ENCODE data around the gene NR3C2.

Gene NR3C2

DNA sequence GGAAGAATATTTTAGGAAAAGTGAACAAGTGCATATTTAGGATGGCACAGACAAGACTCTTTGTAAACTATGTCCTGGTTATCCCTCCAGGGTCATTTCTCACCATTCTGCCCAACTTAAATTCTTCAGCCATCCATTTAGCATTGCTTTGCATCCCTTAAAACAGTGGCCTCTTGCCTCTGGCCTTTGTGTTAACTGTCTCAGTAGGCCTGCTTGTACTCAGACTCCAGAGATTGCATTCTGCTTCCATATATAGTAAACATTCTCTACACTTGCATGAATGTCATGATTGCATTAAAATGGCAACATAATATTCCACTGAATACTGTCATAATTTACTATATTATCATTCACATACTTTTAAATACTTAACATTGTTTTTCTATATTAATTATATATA, 43.2 kb downstream of the NR3C2 start:
- DNase-seq (ENCODE audit: low read depth), result no peak
- TF ChIP-seq, protein P1, sequence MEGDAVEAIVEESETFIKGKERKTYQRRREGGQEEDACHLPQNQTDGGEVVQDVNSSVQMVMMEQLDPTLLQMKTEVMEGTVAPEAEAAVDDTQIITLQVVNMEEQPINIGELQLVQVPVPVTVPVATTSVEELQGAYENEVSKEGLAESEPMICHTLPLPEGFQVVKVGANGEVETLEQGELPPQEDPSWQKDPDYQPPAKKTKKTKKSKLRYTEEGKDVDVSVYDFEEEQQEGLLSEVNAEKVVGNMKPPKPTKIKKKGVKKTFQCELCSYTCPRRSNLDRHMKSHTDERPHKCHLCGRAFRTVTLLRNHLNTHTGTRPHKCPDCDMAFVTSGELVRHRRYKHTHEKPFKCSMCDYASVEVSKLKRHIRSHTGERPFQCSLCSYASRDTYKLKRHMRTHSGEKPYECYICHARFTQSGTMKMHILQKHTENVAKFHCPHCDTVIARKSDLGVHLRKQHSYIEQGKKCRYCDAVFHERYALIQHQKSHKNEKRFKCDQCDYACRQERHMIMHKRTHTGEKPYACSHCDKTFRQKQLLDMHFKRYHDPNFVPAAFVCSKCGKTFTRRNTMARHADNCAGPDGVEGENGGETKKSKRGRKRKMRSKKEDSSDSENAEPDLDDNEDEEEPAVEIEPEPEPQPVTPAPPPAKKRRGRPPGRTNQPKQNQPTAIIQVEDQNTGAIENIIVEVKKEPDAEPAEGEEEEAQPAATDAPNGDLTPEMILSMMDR (IDR thresholded peaks at IDR 0.05; ENCODE audit: insufficient read depth, low read depth, low read length, missing control alignments), result no peak
- no peak overlapping the region for H3K4me3 ChIP-seq (ENCODE audit: low read depth, low read length)

GRCh38 chr4:148397771-148398170, 44.4 kb downstream of the NR3C2 start:
- TF ChIP-seq, protein P1 (IDR thresholded peaks at IDR 0.05; ENCODE audit: insufficient read depth, low read depth, low read length, missing control alignments), result no peak
- no peak overlapping the region for H3K4me3 ChIP-seq (ENCODE audit: low read depth, low read length)
- DNase-seq (ENCODE audit: low read depth), result no peak

- DNase-seq (ENCODE audit: low read depth), result no peak
- TF ChIP-seq, protein P1 (IDR thresholded peaks at IDR 0.05; ENCODE audit: insufficient read depth, low read depth, low read length, missing control alignments), result no peak
- H3K4me3 ChIP-seq (ENCODE audit: low read depth, low read length), result no peak overlapping the region
Measured at GRCh38 chr4:148396986-148397673, 45.1 kb downstream of the NR3C2 start.

- TF ChIP-seq, protein P1 (IDR thresholded peaks at IDR 0.05; ENCODE audit: insufficient read depth, low read depth, low read length, missing control alignments), result no peak
- no peak overlapping the region for H3K4me3 ChIP-seq (ENCODE audit: low read depth, low read length)
- DNase-seq (ENCODE audit: low read depth), result no peak
Measured at GRCh38 chr4:148395771-148396170, 46.4 kb downstream of the NR3C2 start.

DNA sequence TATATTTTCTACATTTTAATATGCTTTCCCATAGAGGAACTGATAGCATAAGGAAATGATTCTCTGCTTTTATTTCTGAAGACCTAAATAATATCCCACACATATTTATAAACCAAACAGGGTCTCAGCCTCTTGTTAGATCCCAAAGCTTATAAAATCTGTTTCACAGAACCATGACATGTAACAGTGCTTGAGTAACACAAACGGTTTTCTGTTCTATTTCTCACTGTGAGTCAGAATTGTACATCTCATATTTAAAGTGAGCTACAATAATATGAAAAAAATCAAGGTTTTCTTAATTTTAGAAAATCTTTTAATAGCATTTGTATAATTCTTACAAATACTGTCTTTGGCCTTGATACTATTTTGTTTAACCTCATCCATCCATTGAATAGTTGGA, 51.2 kb downstream of the NR3C2 start:
- DNase-seq (ENCODE audit: low read depth), result no peak
- TF ChIP-seq, protein P1 (IDR thresholded peaks at IDR 0.05; ENCODE audit: insufficient read depth, low read depth, low read length, missing control alignments), result no peak
- H3K4me3 ChIP-seq (ENCODE audit: low read depth, low read length), result no peak overlapping the region

DNA sequence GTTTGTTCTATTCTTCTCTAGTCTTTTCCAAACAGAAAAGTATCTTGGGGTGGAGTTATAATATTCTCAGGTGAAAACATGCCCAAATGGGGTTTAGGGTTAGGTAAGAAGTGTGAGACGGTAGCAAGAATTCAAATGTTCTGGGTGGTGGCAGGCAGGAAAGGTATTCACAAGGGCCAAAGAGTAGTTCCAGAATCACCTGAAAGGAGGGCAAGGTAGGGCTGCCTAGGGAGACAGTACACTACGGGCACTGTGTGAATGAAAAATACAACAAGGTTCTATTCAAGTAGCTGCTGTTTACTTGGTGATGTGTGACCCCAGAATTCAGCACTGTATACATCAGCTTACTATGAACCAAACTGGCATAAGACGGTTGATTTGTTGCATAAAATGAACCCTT, 51.9 kb downstream of the NR3C2 start:
- TF ChIP-seq, protein P1 (IDR thresholded peaks at IDR 0.05; ENCODE audit: insufficient read depth, low read depth, low read length, missing control alignments), result no peak
- H3K4me3 ChIP-seq (ENCODE audit: low read depth, low read length), result no peak overlapping the region

GRCh38 chr4:148380291-148380690, 61.9 kb downstream of the NR3C2 start:
- TF ChIP-seq, protein P1 (IDR thresholded peaks at IDR 0.05; ENCODE audit: insufficient read depth, low read depth, low read length, missing control alignments), result no peak
- H3K4me3 ChIP-seq (ENCODE audit: low read depth, low read length), result no peak overlapping the region
- no peak for DNase-seq (ENCODE audit: low read depth)

More for the DNA sequence above, 51.9 kb downstream of the NR3C2 start:
- DNase-seq (ENCODE audit: low read depth), result no peak
